Gastroesophageal sphincter (tissue), 4 donors: ENCODE results near the gene DPP6. TPM values are rescaled to one million over a fixed set of nuclear protein-coding genes. Genes with fewer than 3 reads are reported as not detected.

Experiments used
- ATAC-seq: fragments of 150-250 bp; one replicate; pipeline ENCODE4 v1.9.1; 2016; ENCODE audit warnings: mild to moderate bottlenecking, moderate library complexity
- H3K27ac ChIP-seq, 4 donors: fragments of 200-600 bp; sonication (generic) in 3 of 4; 1 replicate in 3 of 4; 2 replicates in 1 of 4; pipeline ENCODE4 v1.5.1; 2016 to 2019
- H3K27me3 ChIP-seq: fragments of 200-600 bp; sonication (generic); one replicate; pipeline ENCODE4 v1.5.1; 2019
- H3K36me3 ChIP-seq, 2 donors: fragments of 200-600 bp; sonication (generic); one replicate each; pipeline ENCODE4 v1.5.1; 2019; ENCODE audit warnings: control low read depth in 1 of 2
- H3K4me1 ChIP-seq, 3 donors: fragments of 200-600 bp; sonication (generic); 1 replicate in 2 of 3; 2 replicates in 1 of 3; pipeline ENCODE4 v1.5.1; 2016 to 2019; ENCODE audit warnings: control low read depth in 2 of 3
- H3K4me3 ChIP-seq, 2 donors: fragments of 200-600 bp; sonication (generic); one replicate each; pipeline ENCODE4 v1.5.1; 2019; ENCODE audit warnings: mild to moderate bottlenecking in 1 of 2, moderate library complexity in 1 of 2
- H3K9me3 ChIP-seq, 3 donors: fragments of 200-600 bp; sonication (generic); one replicate each; pipeline ENCODE4 v1.5.1; 2017 to 2019; ENCODE audit warnings: control low read depth in 2 of 3
- CTCF ChIP-seq, 4 experiments: fragments of 200-600 bp in 2 of 4; fragments of 450-650 bp in 2 of 4; sonication (generic) in 1 of 4; IDR thresholded peaks; one replicate each; pipeline ENCODE4 v1.5.1; 2017 to 2019; ENCODE audit warnings: antibody characterized with exemption in 4 of 4, mild to moderate bottlenecking in 2 of 4, moderate library complexity in 2 of 4
- EP300 ChIP-seq: sonication (generic); formaldehyde crosslinking; IDR thresholded peaks from one replicate; pipeline ENCODE4 v1.6.1; 2017; ENCODE audit warnings: antibody characterized with exemption, mild to moderate bottlenecking
- POLR2A ChIP-seq, 2 donors: fragments of 450-650 bp; IDR thresholded peaks; one replicate each; pipeline ENCODE4 v1.6.1; 2017; ENCODE audit warnings: antibody characterized with exemption in 2 of 2, mild to moderate bottlenecking in 2 of 2, moderate library complexity in 1 of 2
- POLR2AphosphoS5 ChIP-seq: sonication (generic); formaldehyde crosslinking; IDR thresholded peaks from one replicate; pipeline ENCODE4 v1.6.1; 2017; ENCODE audit warnings: antibody characterized with exemption
- WGBS, 2 donors: methylation state at CpG; one replicate each; pipeline ENCODE4 v1.1.5; 2018; ENCODE audit warnings: low coverage in 1 of 2; 5-methylcytosine and 5-hydroxymethylcytosine counted together
- total RNA-seq, 4 donors: library from RNA; depleted of rRNA; stranded (reverse); fragments of >200 nt; gene quantifications; one replicate each; pipeline ENCODE4 v1.1.0, GENCODE V29; 2016

DPP6 gene
- total RNA-seq, 4 donors from 2014 or later, result 14.3 to 40.0 (median 23.1) TPM

- ATAC-seq, result no peak
- WGBS, 2 donors, result 25% methylated on average over 2 of the region's 4 CpGs; no CpG with 5 or more reads in 1 of the 2 donors
Observed at GRCh38 chr7:154167807-154168206, 115.6 kb downstream of the DPP6 start.

GRCh38 chr7:154171422-154171821 is 119.2 kb downstream of the DPP6 start:
- 0% methylated on average over 1 of the region's 1 CpG for WGBS, 2 donors
- ATAC-seq, result no peak
- no peak overlapping the region for H3K4me3 ChIP-seq

More at GRCh38 chr7:154167807-154168206, 115.6 kb downstream of the DPP6 start:
- H3K9me3 ChIP-seq, result no peaks in the 10 kb centered on the region
- H3K36me3 ChIP-seq, result no peaks in the 10 kb centered on the region
- H3K4me3 ChIP-seq, result no peak overlapping the region
- no peak for TF ChIP-seq CTCF (IDR thresholded peaks at IDR 0.05)
- no peak for TF ChIP-seq EP300
- TF ChIP-seq POLR2AphosphoS5, result no peak
- TF ChIP-seq POLR2A (IDR thresholded peaks at IDR 0.05), result no peak
- H3K27ac ChIP-seq, result no peak overlapping the region
- H3K27me3 ChIP-seq, result no peaks in the 10 kb centered on the region
- no peaks in the 10 kb centered on the region for H3K4me1 ChIP-seq

GRCh38 chr7:154172236-154172635 is 120.0 kb downstream of the DPP6 start:
- H3K4me1 ChIP-seq, result no peaks in the 10 kb centered on the region
- no peaks in the 10 kb centered on the region for H3K36me3 ChIP-seq
- no peak for TF ChIP-seq POLR2A (IDR thresholded peaks at IDR 0.05)
- no peak for TF ChIP-seq CTCF (IDR thresholded peaks at IDR 0.05)
- TF ChIP-seq POLR2AphosphoS5, result no peak
- TF ChIP-seq EP300, result no peak
- H3K4me3 ChIP-seq, result no peak overlapping the region
- no peak overlapping the region for H3K27ac ChIP-seq
- H3K27me3 ChIP-seq, result no peaks in the 10 kb centered on the region
- no peak for ATAC-seq
- 56 to 88% methylated on average over 2 to 3 of the region's 3 CpGs for WGBS, 2 donors
- H3K9me3 ChIP-seq, result no peaks in the 10 kb centered on the region

More at GRCh38 chr7:154171422-154171821, 119.2 kb downstream of the DPP6 start:
- Histone ChIP-seq H3K4me1 (no peaks in the 10 kb centered on the region), H3K27me3 (no peaks in the 10 kb centered on the region), H3K27ac (no peak overlapping the region), H3K9me3 (no peaks in the 10 kb centered on the region), H3K36me3 (no peaks in the 10 kb centered on the region)
- TF ChIP-seq EP300 (no peak), CTCF (IDR thresholded peaks at IDR 0.05) (no peak), POLR2AphosphoS5 (no peak), POLR2A (IDR thresholded peaks at IDR 0.05) (no peak)

- 81 to 90% methylated on average over 7 of the region's 7 CpGs for WGBS, 2 donors
- no peaks in the 10 kb centered on the region for H3K27me3 ChIP-seq
- ATAC-seq, result no peak
- no peaks in the 10 kb centered on the region for H3K9me3 ChIP-seq
- TF ChIP-seq CTCF (IDR thresholded peaks at IDR 0.05) (no peak), EP300 (no peak), POLR2AphosphoS5 (no peak), POLR2A (IDR thresholded peaks at IDR 0.05) (no peak)
- no peak overlapping the region for H3K27ac ChIP-seq
- no peak overlapping the region for H3K4me3 ChIP-seq
- H3K4me1 ChIP-seq, result no peaks in the 10 kb centered on the region
- no peaks in the 10 kb centered on the region for H3K36me3 ChIP-seq
Observed at GRCh38 chr7:154177584-154177983, 125.4 kb downstream of the DPP6 start.

GRCh38 chr7:154178895-154179294 is 126.7 kb downstream of the DPP6 start:
- H3K9me3 ChIP-seq, result no peaks in the 10 kb centered on the region
- TF ChIP-seq EP300 (no peak), CTCF (IDR thresholded peaks at IDR 0.05) (no peak), POLR2A (IDR thresholded peaks at IDR 0.05) (no peak), POLR2AphosphoS5 (no peak)
- no peak overlapping the region for H3K27ac ChIP-seq
- H3K36me3 ChIP-seq, result no peaks in the 10 kb centered on the region
- H3K4me1 ChIP-seq, result no peaks in the 10 kb centered on the region
- no peak overlapping the region for H3K4me3 ChIP-seq
- no peak for ATAC-seq
- peaks cover 6% of the 10 kb centered on the region for H3K27me3 ChIP-seq
